Activated B cell treated with CpG ODN at 0.5 μM for 24 hours (primary cell): ENCODE results near the gene STK32A. TPM values are rescaled to one million over a fixed set of nuclear protein-coding genes. Genes with fewer than 3 reads are reported as not detected.

Source experiments
- ATAC-seq: fragments of 200-7000 bp; cut with Tn5 transposase; one replicate; pipeline ENCODE4 v1.10.0; 2021; ENCODE audit warnings: low read depth, mild to moderate bottlenecking, moderate library complexity
- CTCF ChIA-PET: fragments of 350-600 bp; sonication (Branson Sonifier 250); formaldehyde crosslinking; loops from one replicate; lab custom pipeline; 2021; ENCODE audit warnings: antibody characterized with exemption; lab: Charles Lee
- POLR2A ChIA-PET: fragments of 350-600 bp; sonication (Branson Sonifier 250); formaldehyde crosslinking; loops from one replicate; lab custom pipeline; 2021; ENCODE audit warnings: antibody characterized with exemption; lab: Charles Lee
- DNase-seq: peaks from one replicate; pipeline ENCODE4 v3.0.0; 2022
- H3K27ac Mint-ChIP-seq: one replicate; pipeline ENCODE4 v1.8.0; 2020; ENCODE audit warnings: mixed read lengths
- H3K27me3 Mint-ChIP-seq: one replicate; pipeline ENCODE4 v1.8.0; 2021; ENCODE audit warnings: mixed read lengths
- H3K36me3 Mint-ChIP-seq: one replicate; pipeline ENCODE4 v1.8.0; 2021; ENCODE audit warnings: low read depth, mixed read lengths
- H3K4me1 Mint-ChIP-seq: one replicate; pipeline ENCODE4 v1.8.0; 2021; ENCODE audit warnings: mixed read lengths
- H3K4me3 Mint-ChIP-seq: one replicate; pipeline ENCODE4 v1.8.0; 2020; ENCODE audit warnings: mild to moderate bottlenecking, mixed read lengths
- H3K9me3 Mint-ChIP-seq: one replicate; pipeline ENCODE4 v1.8.0; 2020; ENCODE audit warnings: mixed read lengths
- CTCF ChIP-seq: fragments of 200-600 bp; IDR thresholded peaks from one replicate; pipeline ENCODE4 v1.8.0; 2022; ENCODE audit warnings: antibody characterized with exemption, mild to moderate bottlenecking
- intact Hi-C: fragments of 100-400 bp; cut with micrococcal nuclease; formaldehyde crosslinking; loops from one replicate; pipeline ENCODE4 v1.15.1; 2024
- total RNA-seq: library from RNA; stranded (reverse); gene quantifications from 2 replicates; pipeline ENCODE4 v1.2.3, GENCODE V29; 2022

Gene STK32A
- total RNA-seq, 1 donor from 2014 or later = not detected

GRCh38 chr5:147193123-147193522 lies 41.7 kb upstream of the STK32A start:
- H3K36me3 Mint-ChIP-seq = no peaks in the 10 kb centered on the region
- no peaks in the 10 kb centered on the region for H3K9me3 Mint-ChIP-seq

GRCh38 chr5:147200004-147200403 lies 34.8 kb upstream of the STK32A start:
- Mint-ChIP-seq H3K27me3 (no peaks in the 10 kb centered on the region), H3K9me3 (no peaks in the 10 kb centered on the region), H3K27ac (no peak overlapping the region), H3K4me3 (no peak overlapping the region), H3K4me1 (no peaks in the 10 kb centered on the region), H3K36me3 (no peaks in the 10 kb centered on the region)
- ChIA-PET POLR2A (no interaction called here), CTCF (no interaction called here)
- intact Hi-C loops = no loop called here
- TF ChIP-seq CTCF = no peak
- ATAC-seq (no peak), DNase-seq (no peak)

More at GRCh38 chr5:147193123-147193522, 41.7 kb upstream of the STK32A start:
- no peak for ATAC-seq
- Mint-ChIP-seq H3K4me3 (no peak overlapping the region), H3K27ac (no peak overlapping the region), H3K4me1 (peaks cover 2% of the 10 kb centered on the region), H3K27me3 (no peaks in the 10 kb centered on the region)
- intact Hi-C loops = no loop called here
- no peak for TF ChIP-seq CTCF
- ChIA-PET CTCF (no interaction called here), POLR2A (no interaction called here)
- DNase-seq = no peak

GRCh38 chr5:147203213-147203612 lies 31.6 kb upstream of the STK32A start:
- no peaks in the 10 kb centered on the region for H3K4me1 Mint-ChIP-seq
- H3K9me3 Mint-ChIP-seq = no peaks in the 10 kb centered on the region
- intact Hi-C loops = no loop called here
- no peak overlapping the region for H3K27ac Mint-ChIP-seq
- ChIA-PET POLR2A (no interaction called here), CTCF (no interaction called here)
- H3K27me3 Mint-ChIP-seq = peaks cover 2% of the 10 kb centered on the region
- no peak overlapping the region for H3K4me3 Mint-ChIP-seq
- DNase-seq = no peak
- TF ChIP-seq CTCF = no peak
- no peaks in the 10 kb centered on the region for H3K36me3 Mint-ChIP-seq
- no peak for ATAC-seq

GRCh38 chr5:147204576-147204975 lies 30.2 kb upstream of the STK32A start:
- ATAC-seq (no peak), DNase-seq (no peak)
- TF ChIP-seq CTCF = no peak
- H3K27me3 Mint-ChIP-seq = peaks cover 2% of the 10 kb centered on the region
- H3K36me3 Mint-ChIP-seq = no peaks in the 10 kb centered on the region
- ChIA-PET CTCF (no interaction called here), POLR2A (no interaction called here)
- H3K27ac Mint-ChIP-seq = no peak overlapping the region
- intact Hi-C loops = no loop called here
- no peaks in the 10 kb centered on the region for H3K9me3 Mint-ChIP-seq
- no peaks in the 10 kb centered on the region for H3K4me1 Mint-ChIP-seq
- H3K4me3 Mint-ChIP-seq = no peak overlapping the region

GRCh38 chr5:147208134-147208533 lies 26.7 kb upstream of the STK32A start:
- ATAC-seq (no peak), DNase-seq (no peak)
- CTCF ChIA-PET = interaction anchor here (0.8 kb wide), 1 partner anchor 19 kb away, joined by 3 read pairs; no protein-coding TSS in a partner anchor
- intact Hi-C loops = no loop called here
- no peak overlapping the region for H3K4me3 Mint-ChIP-seq
- TF ChIP-seq CTCF = no peak
- peaks cover 2% of the 10 kb centered on the region for H3K27me3 Mint-ChIP-seq
- H3K27ac Mint-ChIP-seq = no peak overlapping the region
- POLR2A ChIA-PET = no interaction called here
- H3K4me1 Mint-ChIP-seq = no peaks in the 10 kb centered on the region
- H3K9me3 Mint-ChIP-seq = no peaks in the 10 kb centered on the region
- H3K36me3 Mint-ChIP-seq = no peaks in the 10 kb centered on the region
